ENCODE results near the gene RBMXL3.

- TF ChIP-seq POLR2A (IDR thresholded peaks at IDR 0.05; ENCODE audit: low read depth, low read length) (no peak), POLR2AphosphoS5 (IDR thresholded peaks at IDR 0.05; ENCODE audit: low read depth, low read length) (no peak), TAF1 (IDR thresholded peaks at IDR 0.05; ENCODE audit: low read depth, low read length) (no peak), POU2F2 (IDR thresholded peaks at IDR 0.05; ENCODE audit: low read depth, low read length) (no peak)
Observed at GRCh38 chrX:115189646-115190635, 731 bp downstream of the RBMXL3 start.

Measured in GM12891 (cell line).